OCI-LY7 (cell line): ENCODE data around the gene CHRNB2. TPM values are rescaled to one million over a fixed set of nuclear protein-coding genes. Genes with fewer than 3 reads are reported as not detected.

Source experiments
- BruUV-seq: library from RNA; stranded (reverse); fragments of 400-500 nt; replicated peaks from 2 replicates; lab custom pipeline; 2021; lab: Mats Ljungman, UMichigan
- CTCF ChIA-PET: fragments of 300-600 bp; sonication (Branson Sonifier 250); formaldehyde crosslinking; loops from one replicate; lab custom pipeline; 2022; ENCODE audit warnings: antibody characterized with exemption; ENCODE audit not compliant: unreplicated experiment; lab: Charles Lee
- POLR2A ChIA-PET: fragments of 300-600 bp; sonication (Branson Sonifier 250); formaldehyde crosslinking; loops from one replicate; lab custom pipeline; 2022; ENCODE audit warnings: antibody characterized with exemption; lab: Charles Lee
- DNase-seq: peaks from one replicate; pipeline ENCODE4 v3.0.0-alpha.2; 2015; ENCODE audit warnings: low spot score
- H2AFZ ChIP-seq: fragments of 200-600 bp; sonication (generic), shearing (Covaris generic); 2 replicates; pipeline ENCODE4 v1.6.1; 2014; ENCODE audit warnings: mild to moderate bottlenecking, antibody characterized with exemption, low read length, moderate library complexity
- H3K27ac ChIP-seq: fragments of 200-600 bp; sonication (generic); 2 replicates; pipeline ENCODE4 v1.5.1; 2014; ENCODE audit warnings: mixed run types, low read depth, mild to moderate bottlenecking, moderate library complexity, low read length, inconsistent platforms; ENCODE audit not compliant: poor library complexity, severe bottlenecking
- H3K36me3 ChIP-seq: fragments of 200-600 bp; sonication (generic); 2 replicates; pipeline ENCODE4 v1.6.1; 2014; ENCODE audit warnings: mild to moderate bottlenecking, antibody characterized with exemption, low read length, moderate library complexity, mixed read lengths; ENCODE audit not compliant: insufficient read depth
- H3K4me1 ChIP-seq: fragments of 200-600 bp; sonication (generic); 2 replicates; pipeline ENCODE4 v1.5.1; 2014; ENCODE audit warnings: mild to moderate bottlenecking, low read length; ENCODE audit not compliant: insufficient read depth, poor library complexity, severe bottlenecking
- H3K4me2 ChIP-seq: fragments of 200-600 bp; sonication (generic); 2 replicates; pipeline ENCODE4 v1.6.1; 2014; ENCODE audit warnings: mild to moderate bottlenecking, low read length
- H3K4me3 ChIP-seq: fragments of 200-600 bp; sonication (generic); 2 replicates; pipeline ENCODE4 v1.5.1; 2014; ENCODE audit warnings: mild to moderate bottlenecking, low read depth, low read length; ENCODE audit not compliant: poor library complexity, severe bottlenecking
- H3K79me2 ChIP-seq: fragments of 200-600 bp; sonication (generic); 2 replicates; pipeline ENCODE4 v1.6.1; 2016; ENCODE audit warnings: low read depth, mild to moderate bottlenecking, low read length, moderate library complexity, mixed read lengths; ENCODE audit not compliant: insufficient read depth
- H3K9me2 ChIP-seq: fragments of 200-600 bp; sonication (generic); 2 replicates; pipeline ENCODE4 v1.6.1; 2016; ENCODE audit warnings: mild to moderate bottlenecking, low read length, mixed read lengths; ENCODE audit not compliant: insufficient read depth
- H3K9me3 ChIP-seq: fragments of 200-600 bp; sonication (generic); 2 replicates; pipeline ENCODE4 v1.6.1; 2014; ENCODE audit warnings: mild to moderate bottlenecking, mixed run types, low read length, mixed read lengths
- H4K20me1 ChIP-seq: fragments of 200-600 bp; sonication (generic); 2 replicates; pipeline ENCODE4 v1.6.1; 2014; ENCODE audit warnings: mild to moderate bottlenecking, antibody characterized with exemption, low read length, moderate library complexity, mixed read lengths; ENCODE audit not compliant: insufficient read depth
- EZH2phosphoT487 ChIP-seq: fragments of 200-600 bp; sonication (generic); IDR thresholded peaks from 2 replicates; pipeline ENCODE4 v1.6.1; 2018; ENCODE audit warnings: low read depth, borderline replicate concordance, mild to moderate bottlenecking, mixed run types, antibody characterized with exemption, low read length, moderate library complexity, mixed read lengths
- intact Hi-C: fragments of 100-400 bp; cut with micrococcal nuclease; formaldehyde crosslinking; loops from one replicate; pipeline ENCODE4 v1.10.0; 2022; ENCODE audit not compliant: unreplicated experiment
- total RNA-seq, 2 experiments: library from RNA; depleted of rRNA in 1 of 2; stranded (reverse); fragments of >200 nt in 1 of 2; shearing (Covaris generic) in 1 of 2; gene quantifications; 2 replicates each; pipeline ENCODE4 v1.2.3, GENCODE V29; 2014 to 2022
- TF ChIP-seq, protein P1 (sequence below): fragments of 200-600 bp; sonication (generic); conservative IDR thresholded peaks from 2 replicates; pipeline ENCODE4 v1.5.1; 2014; ENCODE audit warnings: mild to moderate bottlenecking, antibody characterized with exemption, low read length, moderate library complexity, mixed read lengths

CHRNB2 gene
- total RNA-seq, 2 experiments from 2014 or later, result 0.13 to 0.42 TPM

DNA sequence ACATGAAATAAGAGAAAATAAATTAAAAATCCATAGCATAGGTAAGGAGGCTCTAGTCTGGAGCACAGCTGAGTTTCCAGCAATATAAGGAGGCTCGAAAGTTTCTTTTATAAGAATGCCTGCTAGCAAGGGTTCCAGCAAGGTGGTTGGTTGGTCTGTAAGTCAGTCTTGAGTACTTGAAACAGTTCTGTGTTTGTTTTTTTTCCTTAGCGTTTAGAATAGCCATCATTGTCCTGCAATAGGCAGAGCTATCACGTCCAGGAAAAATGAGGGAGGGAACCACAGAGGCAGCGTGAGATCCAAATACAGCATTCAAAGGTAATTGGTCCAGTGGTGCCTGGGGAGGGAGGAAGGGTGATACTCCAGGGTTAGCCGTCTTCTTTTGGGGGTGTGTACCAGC, 17.5 kb upstream of the CHRNB2 start:
- Histone ChIP-seq H4K20me1 (no peaks in the 10 kb centered on the region), H3K36me3 (peaks cover 73% of the 10 kb centered on the region), H3K4me2 (no peak overlapping the region), H2AFZ (no peak overlapping the region), H3K4me3 (no peak overlapping the region), H3K9me2 (no peaks in the 10 kb centered on the region), H3K4me1 (no peaks in the 10 kb centered on the region), H3K79me2 (no peaks in the 10 kb centered on the region), H3K27ac (no peak overlapping the region), H3K9me3 (no peaks in the 10 kb centered on the region)
- DNase-seq, result no peak
- no peak for TF ChIP-seq EZH2phosphoT487
- TF ChIP-seq, protein P1, sequence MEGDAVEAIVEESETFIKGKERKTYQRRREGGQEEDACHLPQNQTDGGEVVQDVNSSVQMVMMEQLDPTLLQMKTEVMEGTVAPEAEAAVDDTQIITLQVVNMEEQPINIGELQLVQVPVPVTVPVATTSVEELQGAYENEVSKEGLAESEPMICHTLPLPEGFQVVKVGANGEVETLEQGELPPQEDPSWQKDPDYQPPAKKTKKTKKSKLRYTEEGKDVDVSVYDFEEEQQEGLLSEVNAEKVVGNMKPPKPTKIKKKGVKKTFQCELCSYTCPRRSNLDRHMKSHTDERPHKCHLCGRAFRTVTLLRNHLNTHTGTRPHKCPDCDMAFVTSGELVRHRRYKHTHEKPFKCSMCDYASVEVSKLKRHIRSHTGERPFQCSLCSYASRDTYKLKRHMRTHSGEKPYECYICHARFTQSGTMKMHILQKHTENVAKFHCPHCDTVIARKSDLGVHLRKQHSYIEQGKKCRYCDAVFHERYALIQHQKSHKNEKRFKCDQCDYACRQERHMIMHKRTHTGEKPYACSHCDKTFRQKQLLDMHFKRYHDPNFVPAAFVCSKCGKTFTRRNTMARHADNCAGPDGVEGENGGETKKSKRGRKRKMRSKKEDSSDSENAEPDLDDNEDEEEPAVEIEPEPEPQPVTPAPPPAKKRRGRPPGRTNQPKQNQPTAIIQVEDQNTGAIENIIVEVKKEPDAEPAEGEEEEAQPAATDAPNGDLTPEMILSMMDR, result no peak
- ChIA-PET CTCF (no interaction called here), POLR2A (no interaction called here)
- intact Hi-C loops, result no loop called here
- TSS peak; percentile 77 for BruUV-seq

GRCh38 chr1:154550657-154551056, 16.9 kb upstream of the CHRNB2 start:
- Histone ChIP-seq H3K4me2 (no peak overlapping the region), H4K20me1 (no peaks in the 10 kb centered on the region), H3K36me3 (peaks cover 79% of the 10 kb centered on the region), H3K4me1 (no peaks in the 10 kb centered on the region), H3K79me2 (peaks cover under 1% of the 10 kb centered on the region; the same call in 1 of the 2 replicates), H3K9me2 (no peaks in the 10 kb centered on the region), H2AFZ (no peak overlapping the region), H3K27ac (no peak overlapping the region), H3K9me3 (no peaks in the 10 kb centered on the region), H3K4me3 (no peak overlapping the region)
- no peak for TF ChIP-seq EZH2phosphoT487
- TF ChIP-seq, protein P1, result no peak
- intact Hi-C loops, result no loop called here
- no peak for DNase-seq
- ChIA-PET POLR2A (no interaction called here), CTCF (no interaction called here)
- no TSS peak for BruUV-seq

DNA sequence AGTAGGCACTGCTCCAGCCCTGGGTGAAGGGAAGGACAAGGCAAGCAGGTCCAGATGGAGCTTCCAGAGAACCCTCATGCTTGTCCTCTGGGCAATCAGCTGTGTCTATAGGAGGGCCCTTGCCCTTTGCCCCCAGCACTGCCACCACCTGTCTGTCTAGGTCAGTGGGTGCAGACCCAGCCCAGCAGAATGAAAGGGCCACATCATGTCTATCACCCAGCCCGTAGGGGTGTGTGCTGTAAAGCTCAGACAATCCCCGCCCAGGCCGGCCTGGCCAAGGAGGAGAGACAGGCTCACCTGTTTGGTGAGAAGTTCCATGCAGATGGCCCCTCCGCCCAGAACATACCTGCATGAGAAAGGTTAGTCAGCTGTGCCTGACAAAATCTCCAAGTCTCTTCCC, 16.1 kb upstream of the CHRNB2 start:
- no peak overlapping the region for H2AFZ ChIP-seq
- peaks cover 5% of the 10 kb centered on the region; the same call in 1 of the 2 replicates for H4K20me1 ChIP-seq
- BruUV-seq, result no TSS peak
- H3K4me3 ChIP-seq, result no peak overlapping the region
- no peak overlapping the region for H3K27ac ChIP-seq
- intact Hi-C loops, result no loop called here
- POLR2A ChIA-PET, result no interaction called here
- no peaks in the 10 kb centered on the region for H3K9me3 ChIP-seq
- peaks cover 9% of the 10 kb centered on the region for H3K79me2 ChIP-seq
- CTCF ChIA-PET, result no interaction called here
- H3K4me1 ChIP-seq, result peaks cover 5% of the 10 kb centered on the region
- DNase-seq, result no peak
- peaks cover 87% of the 10 kb centered on the region for H3K36me3 ChIP-seq
- H3K4me2 ChIP-seq, result no peak overlapping the region
- no peak for TF ChIP-seq EZH2phosphoT487
- TF ChIP-seq, protein P1, result no peak
- no peaks in the 10 kb centered on the region for H3K9me2 ChIP-seq
